Astrocyte of the cerebellum (primary cell): ENCODE data around the gene PRKAA1.

Experiments
- DNase-seq: peaks from one replicate; pipeline ENCODE4 v3.0.0-alpha.2; 2011; ENCODE audit warnings: low read depth
- H3K4me3 ChIP-seq: 2 replicates; pipeline ENCODE4 v1.5.1; 2011; ENCODE audit warnings: mild to moderate bottlenecking, low read depth, low read length, moderate library complexity
- in situ Hi-C: cut with HindIII; loops from 2 replicates; pipeline ENCODE4 v1.10.0; 2017; ENCODE audit warnings: low sequenced_read_pairs
- TF ChIP-seq, protein P1 (sequence below): IDR thresholded peaks from 2 replicates; pipeline ENCODE4 v1.5.1; 2012; ENCODE audit warnings: low read length, low read depth, moderate library complexity, mild to moderate bottlenecking; ENCODE audit errors: missing control alignments

PRKAA1 gene

DNA sequence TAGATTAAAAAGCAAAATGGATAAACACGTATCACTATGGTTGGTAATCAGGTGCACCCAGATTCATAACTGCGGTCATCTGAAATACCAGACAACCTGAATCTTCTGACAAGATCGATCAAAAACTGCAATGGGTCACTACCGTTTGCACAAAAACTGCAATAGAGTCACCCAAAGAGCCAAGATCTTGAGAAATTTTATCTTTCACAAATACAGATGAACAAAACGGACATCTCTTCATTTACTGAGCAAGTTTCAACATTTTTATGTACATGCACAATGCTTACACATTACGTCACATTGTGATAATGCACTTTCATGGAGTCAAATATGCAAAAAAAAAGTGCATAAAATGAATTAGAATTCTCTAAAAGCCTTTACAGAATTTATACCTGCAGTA lies 18.6 kb downstream of the PRKAA1 start:
- no peak overlapping the region for H3K4me3 ChIP-seq
- in situ Hi-C loops, result no loop called here

DNA sequence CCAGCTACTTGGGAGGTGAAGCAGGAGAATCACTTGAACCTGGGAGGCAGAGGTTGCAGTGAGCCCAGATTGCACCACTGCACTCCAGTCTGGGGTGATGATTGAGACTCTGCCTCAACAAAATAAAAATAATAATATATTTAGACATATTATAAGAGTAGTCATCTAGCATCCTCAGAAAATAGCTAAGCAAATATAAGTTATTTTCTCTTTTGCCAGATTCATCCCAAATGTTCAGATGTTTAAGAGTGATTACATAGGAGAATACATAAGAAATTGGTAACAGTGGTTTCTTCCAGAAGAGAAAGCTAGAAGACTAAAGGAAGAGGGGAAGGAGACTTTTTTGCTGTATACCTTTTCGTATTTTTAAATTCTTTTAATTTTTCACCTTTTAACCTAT lies 20.0 kb downstream of the PRKAA1 start:
- no peak overlapping the region for H3K4me3 ChIP-seq
- in situ Hi-C loops, result no loop called here
- DNase-seq, result no peak
- TF ChIP-seq, protein P1, sequence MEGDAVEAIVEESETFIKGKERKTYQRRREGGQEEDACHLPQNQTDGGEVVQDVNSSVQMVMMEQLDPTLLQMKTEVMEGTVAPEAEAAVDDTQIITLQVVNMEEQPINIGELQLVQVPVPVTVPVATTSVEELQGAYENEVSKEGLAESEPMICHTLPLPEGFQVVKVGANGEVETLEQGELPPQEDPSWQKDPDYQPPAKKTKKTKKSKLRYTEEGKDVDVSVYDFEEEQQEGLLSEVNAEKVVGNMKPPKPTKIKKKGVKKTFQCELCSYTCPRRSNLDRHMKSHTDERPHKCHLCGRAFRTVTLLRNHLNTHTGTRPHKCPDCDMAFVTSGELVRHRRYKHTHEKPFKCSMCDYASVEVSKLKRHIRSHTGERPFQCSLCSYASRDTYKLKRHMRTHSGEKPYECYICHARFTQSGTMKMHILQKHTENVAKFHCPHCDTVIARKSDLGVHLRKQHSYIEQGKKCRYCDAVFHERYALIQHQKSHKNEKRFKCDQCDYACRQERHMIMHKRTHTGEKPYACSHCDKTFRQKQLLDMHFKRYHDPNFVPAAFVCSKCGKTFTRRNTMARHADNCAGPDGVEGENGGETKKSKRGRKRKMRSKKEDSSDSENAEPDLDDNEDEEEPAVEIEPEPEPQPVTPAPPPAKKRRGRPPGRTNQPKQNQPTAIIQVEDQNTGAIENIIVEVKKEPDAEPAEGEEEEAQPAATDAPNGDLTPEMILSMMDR, result no peak

More for the DNA sequence above, 18.6 kb downstream of the PRKAA1 start:
- DNase-seq, result no peak
- TF ChIP-seq, protein P1, result no peak

DNA sequence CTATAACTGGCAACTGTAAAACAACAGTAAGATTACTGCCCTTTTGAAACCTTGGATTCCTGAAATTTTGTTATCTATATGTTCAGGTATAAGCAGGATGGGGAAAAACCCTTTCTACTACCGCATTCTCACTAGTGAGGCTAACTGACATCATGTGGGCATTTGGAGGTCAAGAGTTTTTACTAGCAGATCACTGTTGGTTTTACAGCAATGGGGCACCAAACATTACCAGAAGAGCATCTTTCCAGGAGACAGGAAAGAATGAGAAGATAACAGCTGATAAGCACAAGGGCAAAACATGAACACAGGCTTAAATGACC lies 21.6 kb downstream of the PRKAA1 start:
- DNase-seq, result no peak
- no peak overlapping the region for H3K4me3 ChIP-seq
- in situ Hi-C loops, result no loop called here
- TF ChIP-seq, protein P1, result no peak

DNA sequence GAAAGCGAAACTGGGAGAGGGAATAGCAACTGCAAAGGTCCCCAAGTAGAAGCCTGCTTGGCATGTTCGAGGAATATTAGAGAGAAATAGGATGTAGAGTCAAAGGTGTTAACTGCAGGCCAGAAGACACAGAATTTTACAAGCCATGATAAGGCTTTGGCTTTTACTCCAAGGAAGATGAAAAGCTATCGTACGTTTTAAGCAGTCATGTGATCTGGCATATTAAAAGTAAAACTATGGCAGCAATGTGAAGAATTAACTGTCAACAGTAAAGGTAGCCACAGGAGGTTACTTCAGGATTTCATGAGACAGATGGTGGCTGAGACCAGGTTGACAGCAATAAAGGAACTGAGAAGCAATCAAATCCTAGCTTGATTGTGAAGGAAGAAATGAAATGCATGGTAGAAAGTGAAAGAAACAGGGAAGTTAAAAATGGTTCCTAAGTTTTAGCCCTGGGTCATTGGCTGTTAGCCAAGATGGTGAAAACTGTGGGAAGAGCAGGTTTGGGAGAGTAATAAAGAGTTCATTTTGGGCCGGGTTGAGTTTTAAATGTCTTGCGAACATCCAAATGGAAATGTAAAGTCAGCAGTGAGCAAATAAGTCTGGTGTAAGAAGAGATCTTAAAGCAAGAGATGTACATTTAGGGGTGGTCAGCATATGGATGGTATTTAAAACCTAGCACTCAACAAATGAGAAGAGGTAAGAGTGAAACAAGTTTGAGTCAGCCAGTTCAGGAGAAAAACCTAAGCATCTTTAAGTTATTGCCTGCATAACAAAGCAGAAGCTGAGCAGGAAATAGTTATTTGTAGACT lies 22.1 kb downstream of the PRKAA1 start:
- DNase-seq, result no peak
- H3K4me3 ChIP-seq, result no peak overlapping the region
- TF ChIP-seq, protein P1, result no peak
- in situ Hi-C loops, result no loop called here

DNA sequence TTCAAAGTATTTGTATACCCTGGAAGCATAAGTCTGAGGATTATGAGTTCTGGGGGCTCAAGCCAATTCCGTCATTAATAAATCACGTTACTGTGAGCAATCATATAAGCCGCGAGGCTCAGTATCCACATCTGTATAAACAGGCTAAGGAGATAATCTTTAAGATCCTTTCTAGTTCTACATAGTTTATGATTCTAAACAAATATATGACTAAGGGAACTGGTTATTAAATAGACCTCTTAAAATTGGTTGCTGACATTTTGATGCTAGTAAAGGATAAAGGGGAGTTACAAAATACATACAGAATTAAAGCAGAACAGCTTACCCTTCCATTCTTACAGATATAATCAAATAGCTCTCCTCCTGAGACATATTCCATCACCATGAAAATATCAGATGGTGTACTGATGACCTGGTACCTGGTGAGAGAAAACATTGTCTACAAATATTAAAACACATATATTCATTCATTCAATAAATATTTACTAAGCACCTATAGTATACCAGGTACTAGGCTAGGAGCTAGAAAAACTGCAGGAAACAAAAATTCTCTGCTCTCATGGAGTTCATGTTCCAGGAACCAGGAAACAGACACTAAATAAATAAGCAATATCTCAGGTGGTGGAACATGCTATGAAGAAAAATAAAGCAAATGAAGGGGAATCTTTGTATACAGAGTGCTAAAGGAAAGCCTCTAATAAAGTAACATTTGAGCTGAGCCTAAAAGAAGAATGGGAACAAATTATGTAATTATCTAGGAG lies 22.9 kb downstream of the PRKAA1 start:
- TF ChIP-seq, protein P1, result no peak
- no peak for DNase-seq
- no peak overlapping the region for H3K4me3 ChIP-seq
- in situ Hi-C loops, result no loop called here

DNA sequence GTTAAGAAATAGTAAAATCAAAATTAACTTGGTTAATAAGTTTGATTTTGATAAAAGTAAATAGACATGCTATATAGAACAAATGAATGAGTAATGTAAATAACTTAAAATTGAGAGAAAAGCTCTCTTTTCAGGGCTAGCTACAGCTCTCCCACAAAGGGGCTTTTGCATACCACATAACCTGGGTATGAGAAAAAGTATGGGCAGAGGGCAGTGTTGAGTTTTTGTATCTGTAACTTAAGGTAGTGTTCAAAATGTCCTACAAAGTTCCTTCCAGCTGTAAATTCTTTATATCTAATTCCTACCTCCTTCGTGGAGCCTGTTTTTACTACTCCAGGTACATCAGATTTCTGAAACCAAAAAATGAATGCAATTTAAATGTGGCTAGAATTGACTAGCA lies 23.6 kb downstream of the PRKAA1 start:
- H3K4me3 ChIP-seq, result no peak overlapping the region
- TF ChIP-seq, protein P1, result no peak
- in situ Hi-C loops, result no loop called here
- no peak for DNase-seq
